Parathyroid adenoma (tissue), 2 donors: ENCODE results near the gene TYMP.

Experiments
- H2AFZ ChIP-seq: fragments of 300-600 bp; sonication (generic); one replicate; pipeline ENCODE4 v1.7.0; 2017; ENCODE audit warnings: antibody characterized with exemption, mild to moderate bottlenecking
- H3K27ac ChIP-seq: fragments of 300-600 bp; sonication (generic); one replicate; pipeline ENCODE4 v1.7.0; 2017
- H3K27me3 ChIP-seq: fragments of 300-600 bp; sonication (generic); one replicate; pipeline ENCODE4 v1.7.0; 2017; ENCODE audit warnings: low read length; ENCODE audit not compliant: control insufficient read depth, insufficient read depth
- H3K36me3 ChIP-seq: fragments of 300-600 bp; sonication (generic); one replicate; pipeline ENCODE4 v1.7.0; 2017; ENCODE audit warnings: low read length; ENCODE audit not compliant: control insufficient read depth, insufficient read depth
- H3K4me1 ChIP-seq: fragments of 300-600 bp; sonication (generic); one replicate; pipeline ENCODE4 v1.7.0; 2017; ENCODE audit warnings: control low read depth
- H3K4me2 ChIP-seq: fragments of 300-600 bp; sonication (generic); one replicate; pipeline ENCODE4 v1.7.0; 2017; ENCODE audit warnings: low read length
- H3K4me3 ChIP-seq: fragments of 300-600 bp; sonication (generic); one replicate; pipeline ENCODE4 v1.7.0; 2017; ENCODE audit warnings: low read depth, low read length
- H3K79me2 ChIP-seq: fragments of 300-600 bp; sonication (generic); one replicate; pipeline ENCODE4 v1.7.0; 2017; ENCODE audit warnings: control low read depth
- H3K9ac ChIP-seq: fragments of 300-600 bp; sonication (generic); one replicate; pipeline ENCODE4 v1.7.0; 2017; ENCODE audit warnings: mild to moderate bottlenecking
- H3K9me3 ChIP-seq: fragments of 300-600 bp; sonication (generic); one replicate; pipeline ENCODE4 v1.7.0; 2017; ENCODE audit warnings: low read length; ENCODE audit not compliant: control insufficient read depth
- TF ChIP-seq, protein P1 (sequence below): fragments of 300-600 bp; sonication (generic); IDR thresholded peaks from one replicate; pipeline ENCODE4 v1.7.0; 2017; ENCODE audit warnings: antibody characterized with exemption, mild to moderate bottlenecking
- donor health status: primary hyperparathyroidism.

TYMP gene

DNA sequence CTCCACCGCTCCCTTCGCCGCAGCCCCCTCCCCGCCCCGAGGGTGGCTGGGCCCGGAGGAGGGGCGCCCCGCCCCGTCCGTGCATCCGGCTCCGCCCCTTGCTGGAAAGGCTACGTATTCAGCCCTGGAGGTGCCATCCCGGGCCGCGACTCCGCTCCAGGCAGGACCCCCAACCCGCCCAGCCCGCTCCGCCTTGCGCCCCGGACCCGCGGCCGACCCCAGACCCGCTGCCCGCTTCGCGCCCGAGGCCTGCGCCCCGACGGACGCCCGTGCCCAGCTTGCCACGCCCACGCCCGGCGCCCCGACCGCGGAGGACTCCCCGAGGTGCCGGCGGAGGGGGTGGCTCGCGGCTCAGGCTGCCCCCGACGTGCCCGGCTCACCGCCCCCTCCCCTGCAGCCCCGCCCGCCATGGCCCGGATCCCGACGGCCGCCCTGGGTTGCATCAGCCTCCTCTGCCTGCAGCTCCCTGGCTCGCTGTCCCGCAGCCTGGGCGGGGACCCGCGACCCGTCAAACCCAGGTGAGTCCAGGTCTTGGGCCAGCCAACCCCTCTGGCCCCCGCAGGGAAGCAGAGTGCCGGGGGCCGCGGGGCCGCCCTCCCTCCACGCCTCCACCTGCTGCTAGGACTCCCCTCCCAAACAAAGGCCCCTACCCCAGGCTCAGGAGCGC lies 48.2 kb downstream of the TYMP start, which contains the start of gene ADM2:
TSS of gene ADM2 (plus strand) at position 104 of the 667 bp plus-strand sequence. CDS start at position 409, 305 bp downstream.
- Histone ChIP-seq H3K27ac (no peak within 1 kb of the TSS), H2AFZ (peak within 1 kb of the TSS; percentile 28), H3K4me1 (no peaks in the 10 kb centered on the region), H3K79me2 (no peaks in the 10 kb centered on the region), H3K9ac (no peak within 1 kb of the TSS), H3K9me3 (no peaks in the 10 kb centered on the region), H3K4me2 (no peak within 1 kb of the TSS), H3K36me3 (no peaks in the 10 kb centered on the region), H3K27me3 (no peaks in the 10 kb centered on the region), H3K4me3 (no peak within 1 kb of the TSS)
- TF ChIP-seq, protein P1, sequence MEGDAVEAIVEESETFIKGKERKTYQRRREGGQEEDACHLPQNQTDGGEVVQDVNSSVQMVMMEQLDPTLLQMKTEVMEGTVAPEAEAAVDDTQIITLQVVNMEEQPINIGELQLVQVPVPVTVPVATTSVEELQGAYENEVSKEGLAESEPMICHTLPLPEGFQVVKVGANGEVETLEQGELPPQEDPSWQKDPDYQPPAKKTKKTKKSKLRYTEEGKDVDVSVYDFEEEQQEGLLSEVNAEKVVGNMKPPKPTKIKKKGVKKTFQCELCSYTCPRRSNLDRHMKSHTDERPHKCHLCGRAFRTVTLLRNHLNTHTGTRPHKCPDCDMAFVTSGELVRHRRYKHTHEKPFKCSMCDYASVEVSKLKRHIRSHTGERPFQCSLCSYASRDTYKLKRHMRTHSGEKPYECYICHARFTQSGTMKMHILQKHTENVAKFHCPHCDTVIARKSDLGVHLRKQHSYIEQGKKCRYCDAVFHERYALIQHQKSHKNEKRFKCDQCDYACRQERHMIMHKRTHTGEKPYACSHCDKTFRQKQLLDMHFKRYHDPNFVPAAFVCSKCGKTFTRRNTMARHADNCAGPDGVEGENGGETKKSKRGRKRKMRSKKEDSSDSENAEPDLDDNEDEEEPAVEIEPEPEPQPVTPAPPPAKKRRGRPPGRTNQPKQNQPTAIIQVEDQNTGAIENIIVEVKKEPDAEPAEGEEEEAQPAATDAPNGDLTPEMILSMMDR, result no peak

DNA sequence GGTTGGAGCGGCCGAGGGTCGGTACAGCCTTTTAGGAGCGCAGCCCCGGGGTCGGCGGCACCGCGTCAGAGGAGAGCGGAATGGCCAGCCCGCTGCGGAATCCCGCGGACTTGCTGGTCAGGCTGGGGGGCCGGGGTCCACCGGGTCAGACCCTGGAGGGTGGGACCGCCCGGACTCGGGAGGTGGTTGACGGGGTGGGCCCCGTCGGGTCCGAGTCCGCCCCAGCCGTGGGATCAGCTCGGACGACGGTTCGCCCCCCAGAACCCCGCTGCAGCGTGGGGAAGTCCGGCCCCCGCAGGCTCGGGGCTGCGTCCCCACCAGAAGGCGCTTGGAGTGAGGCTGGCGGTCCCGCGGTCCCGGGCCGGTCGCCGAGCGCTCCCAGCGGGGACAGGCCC lies 48.8 kb downstream of the TYMP start:
- no peaks in the 10 kb centered on the region for H3K9me3 ChIP-seq
- no peaks in the 10 kb centered on the region for H3K36me3 ChIP-seq
- TF ChIP-seq, protein P1, result no peak
- no peaks in the 10 kb centered on the region for H3K27me3 ChIP-seq
- peak overlapping the region; percentile 28 for H2AFZ ChIP-seq
- no peak overlapping the region for H3K9ac ChIP-seq
- H3K4me1 ChIP-seq, result no peaks in the 10 kb centered on the region
- H3K4me2 ChIP-seq, result no peak overlapping the region
- no peaks in the 10 kb centered on the region for H3K79me2 ChIP-seq
- no peak overlapping the region for H3K4me3 ChIP-seq
- no peak overlapping the region for H3K27ac ChIP-seq

DNA sequence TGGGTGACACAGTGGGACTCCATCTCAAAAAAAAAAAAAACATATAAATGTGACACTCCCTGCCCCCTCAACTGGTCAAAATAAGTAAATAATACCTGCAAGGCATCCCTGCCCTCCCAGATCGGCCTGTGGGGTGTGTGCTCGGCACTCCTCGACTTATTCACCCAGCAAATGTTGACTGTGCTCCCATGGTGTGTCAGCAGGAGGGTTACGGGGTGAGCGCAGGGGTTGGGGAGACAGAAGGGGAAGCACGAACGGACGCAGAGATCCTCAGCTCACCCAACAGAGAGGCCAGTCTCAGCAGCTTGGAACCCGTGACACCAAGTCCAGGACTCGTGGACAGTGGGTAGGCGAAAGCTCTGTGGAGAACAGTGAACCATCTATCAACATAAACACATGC lies 50.1 kb downstream of the TYMP start:
- Histone ChIP-seq H3K4me3 (no peak overlapping the region), H3K4me2 (no peak overlapping the region), H3K79me2 (no peaks in the 10 kb centered on the region), H2AFZ (no peak overlapping the region), H3K4me1 (no peaks in the 10 kb centered on the region), H3K9ac (no peak overlapping the region), H3K9me3 (no peaks in the 10 kb centered on the region), H3K27me3 (no peaks in the 10 kb centered on the region), H3K36me3 (no peaks in the 10 kb centered on the region), H3K27ac (no peak overlapping the region)
- TF ChIP-seq, protein P1, result no peak

DNA sequence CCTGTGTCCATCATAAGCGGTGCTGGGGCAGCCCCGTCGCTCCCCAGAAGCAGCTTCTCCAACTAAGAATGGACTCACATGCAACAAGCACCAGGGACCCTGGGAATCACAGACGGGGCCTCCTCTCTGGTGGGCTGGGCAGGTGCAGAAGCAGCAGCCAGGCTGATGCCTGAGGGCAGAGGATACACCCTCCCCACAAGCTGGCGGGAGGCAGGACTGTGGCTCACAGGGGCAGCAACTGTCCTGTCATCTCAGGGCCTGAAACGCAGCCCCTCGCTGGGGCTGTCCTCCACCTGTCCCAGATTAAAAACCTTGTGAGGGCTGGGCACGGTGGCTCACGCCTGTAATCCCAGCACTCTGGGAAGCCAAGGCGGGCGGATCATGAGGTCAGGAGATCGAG lies 51.9 kb downstream of the TYMP start:
- Histone ChIP-seq H2AFZ (no peak overlapping the region), H3K4me1 (peaks cover 5% of the 10 kb centered on the region), H3K27me3 (no peaks in the 10 kb centered on the region), H3K9me3 (no peaks in the 10 kb centered on the region), H3K4me3 (no peak overlapping the region), H3K27ac (no peak overlapping the region), H3K79me2 (peaks cover 11% of the 10 kb centered on the region), H3K9ac (no peak overlapping the region), H3K4me2 (no peak overlapping the region), H3K36me3 (no peaks in the 10 kb centered on the region)
- TF ChIP-seq, protein P1, result no peak

DNA sequence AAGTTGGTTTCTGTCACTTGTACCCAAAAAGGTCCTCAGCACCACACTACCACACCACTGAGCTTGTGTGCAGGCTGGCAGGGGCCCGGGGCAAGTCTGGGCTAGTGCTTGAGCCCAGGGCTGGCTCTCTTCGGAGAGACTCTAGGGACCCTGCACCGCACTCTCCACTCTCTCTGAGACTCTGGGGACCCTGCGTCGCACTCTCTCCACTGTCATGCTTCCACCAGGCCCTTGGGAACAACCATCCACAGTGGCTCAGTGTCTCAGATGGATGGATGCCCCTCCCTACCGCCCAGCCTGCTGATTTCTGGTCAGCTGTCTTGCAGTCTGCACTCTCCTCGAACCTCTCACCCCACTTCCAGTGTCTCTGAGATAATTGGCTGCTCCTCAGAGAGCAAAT lies 52.9 kb downstream of the TYMP start:
- TF ChIP-seq, protein P1, result no peak
- no peak overlapping the region for H2AFZ ChIP-seq
- no peak overlapping the region for H3K4me2 ChIP-seq
- no peak overlapping the region for H3K27ac ChIP-seq
- peaks cover 8% of the 10 kb centered on the region for H3K4me1 ChIP-seq
- H3K79me2 ChIP-seq, result peaks cover 22% of the 10 kb centered on the region
- H3K36me3 ChIP-seq, result no peaks in the 10 kb centered on the region
- no peak overlapping the region for H3K4me3 ChIP-seq
- no peaks in the 10 kb centered on the region for H3K27me3 ChIP-seq
- H3K9ac ChIP-seq, result no peak overlapping the region
- no peaks in the 10 kb centered on the region for H3K9me3 ChIP-seq
